HG02588 (cell line): Measurements from ENCODE around the gene SNAPC4.

Experiments used
- ATAC-seq: cut with Tn5 transposase; IDR thresholded peaks from one replicate; pipeline ENCODE4 v1.9.1; 2021; ENCODE audit warnings: mild to moderate bottlenecking, moderate library complexity; ENCODE audit not compliant: unreplicated experiment

The SNAPC4 gene

GRCh38 chr9:136372561-136373299 lies 27.2 kb downstream of the SNAPC4 start:
- ATAC-seq: no peak

GRCh38 chr9:136372006-136372405 lies 28.0 kb downstream of the SNAPC4 start:
- no peak for ATAC-seq

- ATAC-seq: no peak
Measured at GRCh38 chr9:136371533-136371880, 28.5 kb downstream of the SNAPC4 start.

GRCh38 chr9:136370687-136371532 lies 29.1 kb downstream of the SNAPC4 start:
- ATAC-seq: no peak

GRCh38 chr9:136370037-136370436 lies 29.9 kb downstream of the SNAPC4 start:
- ATAC-seq: no peak

GRCh38 chr9:136368190-136368589 lies 31.8 kb downstream of the SNAPC4 start:
- no peak for ATAC-seq

GRCh38 chr9:136367296-136368145 lies 32.4 kb downstream of the SNAPC4 start:
- no peak for ATAC-seq

GRCh38 chr9:136366826-136367225 lies 33.1 kb downstream of the SNAPC4 start:
- no peak for ATAC-seq

GRCh38 chr9:136365775-136366222 lies 34.2 kb downstream of the SNAPC4 start:
- no peak for ATAC-seq

- no peak for ATAC-seq
Measured at GRCh38 chr9:136364942-136365774, 34.8 kb downstream of the SNAPC4 start.

GRCh38 chr9:136363949-136364748 lies 35.8 kb downstream of the SNAPC4 start:
- ATAC-seq: no peak

- ATAC-seq: peak; percentile 69
Measured at GRCh38 chr9:136363106-136363948, 36.6 kb downstream of the SNAPC4 start, which contains the start of gene DNLZ. Gene DNLZ (minus strand): TSS chr9:136363744. CDS start chr9:136363714, 30 bp downstream.

- ATAC-seq: no peak
Measured at GRCh38 chr9:136362450-136362784, 37.6 kb downstream of the SNAPC4 start.

GRCh38 chr9:136361754-136362449 lies 38.1 kb downstream of the SNAPC4 start:
- no peak for ATAC-seq

- ATAC-seq: no peak
Measured at GRCh38 chr9:136361047-136361753, 38.8 kb downstream of the SNAPC4 start.

- no peak for ATAC-seq
Measured at GRCh38 chr9:136359774-136360718, 39.9 kb downstream of the SNAPC4 start.
